Measurements from ENCODE around the gene IFNA7.
"Not testable (repeated sequence)": the region's sequence is repeated elsewhere in the genome, so short reads cannot be mapped to it uniquely, and the experiment has no call there.

The IFNA7 gene

DNA sequence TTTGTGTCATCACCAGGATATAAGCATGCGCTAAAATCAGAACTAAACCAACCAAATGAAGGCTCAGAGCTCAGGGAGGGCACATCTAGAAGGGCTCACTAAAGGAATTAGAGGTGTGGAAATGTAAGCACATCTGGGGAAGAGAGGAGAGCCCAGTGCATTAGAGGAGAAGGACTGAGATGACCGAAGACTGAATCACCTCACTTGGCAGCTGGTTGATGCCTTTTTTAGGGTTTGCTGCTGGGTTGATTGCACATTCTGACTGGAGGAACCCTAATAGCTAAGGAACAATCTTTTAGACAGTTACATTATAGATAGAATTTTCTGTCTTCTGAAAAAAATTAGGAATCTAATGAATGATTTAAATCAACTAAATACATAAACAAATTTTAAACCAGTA, 27.3 kb downstream of the IFNA7 start:
- DNase-seq: no peak

- no peak for DNase-seq
Observed at GRCh38 chr9:21172156-21172555, 29.8 kb downstream of the IFNA7 start.

GRCh38 chr9:21171351-21171750, 30.7 kb downstream of the IFNA7 start:
- no peak for DNase-seq

DNA sequence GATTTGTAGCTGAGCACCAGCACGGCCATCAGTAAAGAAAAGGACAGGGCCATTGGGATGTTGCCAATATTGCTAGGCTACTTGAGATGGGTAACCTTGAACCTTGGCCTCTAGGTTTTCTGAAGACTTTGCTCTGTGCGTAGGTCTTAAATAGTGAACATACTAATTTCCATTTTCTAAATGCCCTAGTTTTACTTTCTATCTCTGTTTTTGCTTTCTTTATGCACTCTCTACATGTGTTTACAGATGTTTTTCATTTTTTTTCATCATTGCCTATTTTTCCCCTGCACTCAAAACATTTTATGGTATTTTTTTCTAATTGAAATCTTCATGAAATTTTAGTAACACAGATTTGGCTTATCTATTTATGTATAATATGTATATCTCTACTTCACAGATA, 35.4 kb downstream of the IFNA7 start, which contains the start of gene IFNA21:
Gene IFNA21 (minus strand): TSS at position 101 of the 400 bp plus-strand sequence. CDS start 48 bp downstream, at position 53.
- DNase-seq: not testable (repeated sequence)

- DNase-seq: no peak
Observed at GRCh38 chr9:21165516-21165915, 36.5 kb downstream of the IFNA7 start.

GRCh38 chr9:21160178-21160577, 41.8 kb downstream of the IFNA7 start:
- DNase-seq: no peak

GRCh38 chr9:21155501-21155900, 46.5 kb downstream of the IFNA7 start:
- no peak for DNase-seq

DNA sequence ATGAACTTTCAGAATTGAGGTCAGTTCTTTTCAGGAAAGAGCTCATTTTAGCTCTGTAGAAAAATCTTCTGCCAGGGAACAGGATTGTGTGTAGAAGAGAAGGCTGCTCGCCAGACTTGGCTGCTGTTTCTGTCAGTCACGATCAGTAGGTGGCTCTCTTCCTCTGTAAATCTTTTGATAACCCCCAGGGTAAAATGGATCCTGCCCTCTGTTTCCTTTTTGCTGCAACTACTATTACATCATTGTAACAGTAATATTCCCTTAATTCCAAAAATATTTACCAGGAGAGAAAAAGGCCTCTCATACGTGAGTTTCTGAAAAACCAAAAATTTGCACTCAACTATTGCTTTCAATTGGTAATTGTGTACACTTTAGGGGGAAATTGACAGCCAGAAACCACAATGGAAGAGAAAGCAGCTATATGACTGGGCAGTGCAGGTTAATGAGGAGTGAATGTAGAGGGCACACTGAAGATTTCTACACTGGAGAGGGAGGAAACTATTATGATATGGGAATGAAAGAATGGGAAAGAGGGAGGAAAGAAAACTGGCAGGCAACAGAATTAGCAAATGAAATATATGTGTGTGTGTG, 47.9 kb downstream of the IFNA7 start:
- no peak for DNase-seq

DNA sequence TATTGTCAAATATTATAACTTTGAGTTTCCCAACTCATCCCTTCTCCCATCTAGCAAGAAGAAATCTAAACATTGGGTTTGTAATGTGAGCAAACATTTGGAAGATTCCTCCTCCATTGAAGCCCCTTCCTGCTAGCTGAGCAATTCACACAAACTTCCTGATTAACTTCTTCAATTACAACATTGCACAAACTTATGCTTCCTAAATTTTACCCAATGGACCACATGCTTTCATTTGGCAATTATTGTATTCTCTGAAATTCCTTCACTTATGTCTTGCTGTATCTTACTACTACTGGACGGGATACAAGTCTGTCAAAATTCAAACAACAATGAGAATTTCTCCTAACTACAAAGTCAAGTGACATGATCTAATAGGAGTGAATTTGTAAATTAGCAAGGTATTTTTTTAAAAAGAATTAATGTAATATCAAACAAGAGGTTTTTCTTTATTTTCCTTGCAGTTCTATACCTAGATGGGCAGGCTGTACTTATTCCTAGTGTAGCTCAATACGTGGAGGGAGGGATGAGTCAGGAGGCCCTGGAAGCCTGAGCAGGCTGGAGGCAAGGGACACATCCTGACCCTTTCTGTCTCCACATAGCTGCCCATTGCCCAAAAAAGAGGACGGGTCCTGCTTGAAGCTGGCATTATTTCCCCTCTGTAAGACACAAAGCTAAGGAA, 48.5 kb downstream of the IFNA7 start:
- DNase-seq: no peak

Measured in CD4-positive, alpha-beta T cell treated with Interleukin-15 for 1 hour (primary cell).